GM19099 (cell line): ENCODE data around the gene SAMD4B.

Source experiments
- POLR2A ChIP-seq: IDR thresholded peaks from 3 replicates; pipeline ENCODE4 v1.6.1; 2011; ENCODE audit warnings: low read depth; ENCODE audit not compliant: insufficient read length; ENCODE audit errors: extremely low read depth

The SAMD4B gene

DNA sequence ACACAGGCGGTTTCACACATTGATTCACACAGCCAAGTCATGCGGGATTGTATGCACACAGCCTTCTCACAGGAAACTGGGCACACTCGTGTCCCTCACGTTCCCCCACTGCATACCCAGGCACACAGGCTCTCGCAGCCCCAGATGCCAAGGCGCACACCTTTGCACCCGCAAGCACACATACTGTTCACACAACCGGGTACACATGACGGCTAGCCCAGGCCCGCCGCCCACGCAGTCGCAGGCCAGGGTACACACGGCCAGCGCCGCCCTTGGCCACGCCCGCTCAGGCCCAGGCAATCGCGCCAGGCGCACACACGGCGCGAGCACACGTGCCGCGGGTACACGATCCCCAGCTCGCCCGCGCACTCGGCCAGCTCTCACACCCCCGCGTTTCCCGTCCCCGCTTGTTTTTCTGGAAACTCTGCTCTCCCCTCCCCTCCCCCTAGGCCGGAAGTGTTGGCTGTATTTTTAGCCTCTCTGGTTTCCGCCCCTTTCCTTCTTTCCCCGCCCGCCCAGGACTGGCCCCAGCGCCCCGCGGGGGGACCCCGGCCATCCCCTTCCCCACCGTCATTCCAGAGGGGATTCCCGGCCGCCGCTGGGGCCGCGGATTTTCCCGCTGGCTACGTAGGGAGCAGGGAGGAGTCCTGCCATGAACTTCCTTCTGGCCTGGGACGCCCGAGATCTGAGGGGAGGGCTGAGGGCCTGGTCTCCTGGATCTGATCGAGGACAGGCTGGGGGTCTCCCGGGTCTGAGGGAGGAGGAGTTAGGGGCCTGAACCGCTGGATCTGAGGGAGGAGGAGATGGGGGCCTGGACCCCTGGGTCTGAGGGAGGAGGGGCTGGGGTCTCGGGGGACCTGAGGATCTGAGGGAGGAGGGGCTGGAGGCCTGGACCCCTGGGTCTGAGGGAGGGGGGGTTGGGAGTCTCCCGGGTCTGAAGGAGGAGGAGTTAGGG is 60.4 kb downstream of the SAMD4B start:
- peak; percentile 36 for TF ChIP-seq POLR2A

DNA sequence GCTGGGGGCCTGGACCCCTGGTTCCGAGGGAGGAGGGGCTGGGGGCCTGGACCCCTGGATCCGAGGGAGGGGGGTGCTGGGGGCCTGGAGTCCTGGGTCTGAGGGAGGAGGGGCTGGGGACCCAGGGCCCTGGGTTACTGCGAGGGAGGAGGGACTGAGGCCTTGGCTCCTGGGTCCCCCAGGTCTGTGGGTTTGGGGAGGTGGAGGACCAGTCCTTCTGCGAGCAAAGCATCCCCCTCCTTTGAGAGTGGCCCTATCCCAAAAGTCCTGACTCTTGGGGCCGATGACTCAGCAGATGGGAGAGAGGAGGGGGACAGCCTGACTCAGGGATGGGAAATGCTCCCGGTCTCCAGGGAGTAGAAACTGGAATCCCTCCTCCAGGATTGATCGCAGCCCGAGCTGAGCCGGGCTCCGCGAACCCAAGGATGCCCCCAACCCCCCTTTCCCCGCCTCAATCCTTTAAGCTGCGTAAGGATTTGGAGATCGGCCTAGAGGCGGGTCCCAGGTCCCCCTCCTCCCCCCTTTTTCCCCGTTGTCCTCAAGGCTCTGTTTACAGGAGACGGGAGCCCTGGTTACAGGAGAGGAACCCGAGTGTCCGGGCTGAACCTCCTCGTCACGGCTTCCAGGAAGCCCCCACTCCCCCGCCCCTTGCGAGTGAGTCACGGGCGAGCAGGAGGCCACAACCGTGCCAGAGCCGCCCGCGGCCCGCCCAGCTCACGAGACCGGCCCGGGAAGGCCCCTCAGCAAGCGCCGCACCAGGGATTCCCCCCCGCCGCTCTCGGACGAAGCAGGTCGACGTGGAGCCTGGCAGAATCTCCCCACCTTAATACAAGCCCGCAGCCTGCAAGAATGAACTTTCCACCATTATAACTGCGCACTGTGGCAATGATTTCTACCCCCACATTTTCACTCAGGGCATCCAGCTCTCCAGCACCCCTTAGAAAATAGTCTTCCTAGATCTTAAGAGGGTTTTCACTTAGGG is 61.4 kb downstream of the SAMD4B start:
- peak; percentile 53 for TF ChIP-seq POLR2A

DNA sequence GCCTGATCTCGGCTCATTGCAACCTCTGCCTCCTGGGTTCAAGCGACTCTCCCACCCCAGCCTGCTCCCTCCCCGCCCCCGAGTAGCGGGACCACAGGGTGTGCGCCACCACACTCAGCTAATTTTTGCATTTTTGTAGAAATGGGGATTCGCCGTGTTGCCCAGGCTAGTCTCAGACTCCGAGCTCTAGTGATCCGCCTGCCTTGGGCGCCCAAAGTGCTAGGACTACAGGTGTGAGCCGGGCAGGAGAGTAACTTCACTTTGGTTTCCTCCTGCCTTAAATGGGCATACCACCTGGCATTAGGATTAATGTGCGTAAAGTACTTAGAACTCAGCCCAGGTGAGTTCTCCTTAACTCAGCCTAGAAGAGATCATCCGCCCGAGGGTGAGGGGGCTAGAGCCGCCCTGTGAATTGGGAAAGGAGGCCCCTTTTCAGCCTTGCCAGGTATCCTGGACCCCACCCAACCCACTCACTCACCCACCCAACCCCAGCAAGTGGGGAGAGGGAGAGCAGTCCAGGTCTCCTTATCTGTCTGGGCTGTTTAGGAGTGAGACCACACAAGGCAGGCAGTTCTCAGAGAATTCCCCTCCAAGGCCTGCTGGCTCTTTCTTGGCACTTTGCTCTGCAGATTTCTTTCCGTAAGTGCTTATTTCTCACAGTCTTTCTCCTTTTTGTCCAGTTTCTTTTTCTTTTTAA is 63.2 kb downstream of the SAMD4B start:
- TF ChIP-seq POLR2A, result peak; percentile 12

DNA sequence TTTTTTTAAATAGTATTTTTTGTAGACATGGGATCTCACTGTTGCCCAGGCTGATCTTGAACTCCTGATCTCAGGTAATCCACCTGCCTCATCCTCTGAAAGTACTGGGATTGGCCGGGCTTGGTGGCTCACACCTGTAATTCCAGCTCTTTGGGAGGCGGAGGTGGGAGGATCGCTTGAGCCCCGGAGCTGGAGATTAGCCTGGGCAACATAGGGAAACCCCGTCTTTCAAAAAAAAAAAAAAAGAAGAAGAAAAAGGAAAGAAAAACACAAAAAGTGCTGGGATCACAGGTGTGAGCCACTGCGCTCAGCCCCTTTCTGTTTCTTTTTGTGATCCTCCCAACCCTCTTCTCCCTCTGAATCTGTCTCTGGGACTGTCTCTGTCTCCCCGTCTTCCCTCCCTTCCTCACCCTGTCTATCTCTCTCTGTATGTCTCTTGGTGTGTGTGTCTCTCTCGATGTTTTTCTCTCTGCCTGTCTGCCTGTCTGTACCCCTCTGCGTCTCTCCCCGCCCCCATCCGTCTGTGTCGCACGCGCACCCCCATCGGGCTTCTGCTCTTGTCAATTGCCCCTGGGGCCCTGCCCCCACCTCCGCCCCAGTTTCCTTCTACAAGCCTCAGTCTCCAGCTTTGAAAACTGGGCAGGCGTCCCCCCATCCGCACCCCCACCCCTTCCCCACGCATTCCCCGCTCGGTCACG is 63.9 kb downstream of the SAMD4B start:
- TF ChIP-seq POLR2A, result no peak

DNA sequence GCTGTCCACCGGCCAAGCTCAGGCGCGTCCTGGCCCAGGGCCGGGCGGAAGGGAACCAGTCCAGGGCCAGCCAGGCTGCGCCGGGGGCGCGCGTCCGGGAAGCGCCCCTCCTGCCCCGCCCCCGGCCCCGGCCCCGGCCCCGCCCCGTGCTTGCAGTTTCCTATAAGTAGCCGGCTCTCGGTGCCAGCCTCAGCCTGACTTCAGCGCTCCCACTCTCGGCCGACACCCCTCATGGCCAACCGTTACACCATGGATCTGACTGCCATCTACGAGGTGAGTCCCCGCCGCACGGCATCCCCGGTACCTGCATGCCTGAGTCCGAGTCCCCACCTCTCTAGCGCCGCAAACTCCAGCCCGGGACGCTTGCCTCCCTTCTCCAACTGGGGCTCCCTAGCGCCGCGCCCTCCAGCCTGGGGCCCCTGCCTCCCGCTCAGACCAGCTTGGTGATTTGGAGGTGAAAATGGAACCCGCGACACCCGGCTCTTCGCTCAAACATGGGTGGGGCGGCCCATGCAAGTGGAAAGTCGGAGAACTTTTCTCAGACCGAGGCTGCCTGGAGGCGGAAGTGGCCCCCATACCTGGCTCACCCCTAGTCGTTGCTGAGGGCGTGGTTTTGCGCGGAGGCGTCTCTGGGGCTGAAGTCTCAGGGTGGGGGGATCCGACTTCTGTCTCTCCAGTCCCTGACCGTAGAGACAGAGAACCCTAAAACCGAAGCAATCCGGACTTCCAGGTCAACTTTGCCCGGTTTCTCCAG is 64.6 kb downstream of the SAMD4B start, which contains the start of gene ZFP36:
Gene ZFP36, plus strand, starts transcription at position 192 of the 754 bp plus-strand sequence. Its CDS starts 58 bp downstream, at position 250.
- peak; percentile 100 for TF ChIP-seq POLR2A

DNA sequence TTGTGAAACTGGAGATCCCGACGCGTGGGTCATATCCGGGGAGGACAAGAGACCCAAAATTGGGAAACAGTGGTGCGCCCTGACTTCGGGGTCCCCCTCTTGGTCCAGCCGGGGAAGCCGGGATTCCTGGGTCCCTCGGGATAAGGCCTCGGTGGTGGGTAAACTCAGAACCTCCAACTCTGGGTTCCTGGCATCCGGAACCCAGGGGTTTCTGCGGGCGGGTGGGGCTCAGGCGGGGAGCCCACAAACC is 65.1 kb downstream of the SAMD4B start:
- no peak for TF ChIP-seq POLR2A

DNA sequence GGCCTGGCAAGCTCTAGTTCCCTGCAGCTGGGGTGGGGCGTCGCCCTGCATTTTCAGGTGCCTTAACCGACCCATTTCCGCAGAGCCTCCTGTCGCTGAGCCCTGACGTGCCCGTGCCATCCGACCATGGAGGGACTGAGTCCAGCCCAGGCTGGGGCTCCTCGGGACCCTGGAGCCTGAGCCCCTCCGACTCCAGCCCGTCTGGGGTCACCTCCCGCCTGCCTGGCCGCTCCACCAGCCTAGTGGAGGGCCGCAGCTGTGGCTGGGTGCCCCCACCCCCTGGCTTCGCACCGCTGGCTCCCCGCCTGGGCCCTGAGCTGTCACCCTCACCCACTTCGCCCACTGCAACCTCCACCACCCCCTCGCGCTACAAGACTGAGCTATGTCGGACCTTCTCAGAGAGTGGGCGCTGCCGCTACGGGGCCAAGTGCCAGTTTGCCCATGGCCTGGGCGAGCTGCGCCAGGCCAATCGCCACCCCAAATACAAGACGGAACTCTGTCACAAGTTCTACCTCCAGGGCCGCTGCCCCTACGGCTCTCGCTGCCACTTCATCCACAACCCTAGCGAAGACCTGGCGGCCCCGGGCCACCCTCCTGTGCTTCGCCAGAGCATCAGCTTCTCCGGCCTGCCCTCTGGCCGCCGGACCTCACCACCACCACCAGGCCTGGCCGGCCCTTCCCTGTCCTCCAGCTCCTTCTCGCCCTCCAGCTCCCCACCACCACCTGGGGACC is 65.6 kb downstream of the SAMD4B start:
- peak; percentile 36 for TF ChIP-seq POLR2A

DNA sequence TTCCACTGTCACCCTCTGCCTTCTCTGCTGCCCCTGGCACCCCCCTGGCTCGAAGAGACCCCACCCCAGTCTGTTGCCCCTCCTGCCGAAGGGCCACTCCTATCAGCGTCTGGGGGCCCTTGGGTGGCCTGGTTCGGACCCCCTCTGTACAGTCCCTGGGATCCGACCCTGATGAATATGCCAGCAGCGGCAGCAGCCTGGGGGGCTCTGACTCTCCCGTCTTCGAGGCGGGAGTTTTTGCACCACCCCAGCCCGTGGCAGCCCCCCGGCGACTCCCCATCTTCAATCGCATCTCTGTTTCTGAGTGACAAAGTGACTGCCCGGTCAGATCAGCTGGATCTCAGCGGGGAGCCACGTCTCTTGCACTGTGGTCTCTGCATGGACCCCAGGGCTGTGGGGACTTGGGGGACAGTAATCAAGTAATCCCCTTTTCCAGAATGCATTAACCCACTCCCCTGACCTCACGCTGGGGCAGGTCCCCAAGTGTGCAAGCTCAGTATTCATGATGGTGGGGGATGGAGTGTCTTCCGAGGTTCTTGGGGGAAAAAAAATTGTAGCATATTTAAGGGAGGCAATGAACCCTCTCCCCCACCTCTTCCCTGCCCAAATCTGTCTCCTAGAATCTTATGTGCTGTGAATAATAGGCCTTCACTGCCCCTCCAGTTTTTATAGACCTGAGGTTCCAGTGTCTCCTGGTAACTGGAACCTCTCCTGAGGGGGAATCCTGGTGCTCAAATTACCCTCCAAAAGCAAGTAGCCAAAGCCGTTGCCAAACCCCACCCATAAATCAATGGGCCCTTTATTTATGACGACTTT is 66.4 kb downstream of the SAMD4B start:
- peak; percentile 19 for TF ChIP-seq POLR2A

DNA sequence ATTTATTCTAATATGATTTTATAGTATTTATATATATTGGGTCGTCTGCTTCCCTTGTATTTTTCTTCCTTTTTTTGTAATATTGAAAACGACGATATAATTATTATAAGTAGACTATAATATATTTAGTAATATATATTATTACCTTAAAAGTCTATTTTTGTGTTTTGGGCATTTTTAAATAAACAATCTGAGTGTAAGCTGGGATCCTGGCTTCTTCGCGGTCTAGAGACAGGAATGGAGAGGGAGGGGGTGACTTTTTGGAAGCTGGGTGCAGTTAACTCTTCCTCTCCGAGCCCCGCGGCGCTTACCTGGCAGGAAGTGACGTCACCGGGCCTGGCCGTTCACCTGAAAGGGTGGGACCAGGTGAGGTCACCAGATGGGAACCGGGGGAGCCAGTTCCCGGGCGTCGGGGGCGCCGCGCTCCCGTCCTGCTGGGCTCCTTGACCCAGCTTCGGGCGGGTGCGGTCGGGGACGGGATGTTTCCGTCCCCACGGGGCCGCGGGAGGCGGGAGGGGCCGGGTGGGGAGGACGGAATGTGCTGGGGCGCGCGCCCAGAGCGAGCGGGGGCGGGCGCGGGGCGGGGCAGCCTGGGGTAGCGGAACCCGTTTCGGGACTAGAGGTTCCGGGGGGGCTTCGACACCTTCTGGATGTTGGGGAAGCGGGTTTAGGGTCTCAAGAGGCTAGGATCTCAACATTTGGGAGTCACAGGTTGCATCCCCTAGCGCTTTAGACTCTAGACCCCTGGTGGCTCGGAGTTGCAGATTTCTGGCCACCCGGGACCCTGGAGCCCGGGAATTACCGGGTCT is 67.2 kb downstream of the SAMD4B start:
- TF ChIP-seq POLR2A, result peak; percentile 78

DNA sequence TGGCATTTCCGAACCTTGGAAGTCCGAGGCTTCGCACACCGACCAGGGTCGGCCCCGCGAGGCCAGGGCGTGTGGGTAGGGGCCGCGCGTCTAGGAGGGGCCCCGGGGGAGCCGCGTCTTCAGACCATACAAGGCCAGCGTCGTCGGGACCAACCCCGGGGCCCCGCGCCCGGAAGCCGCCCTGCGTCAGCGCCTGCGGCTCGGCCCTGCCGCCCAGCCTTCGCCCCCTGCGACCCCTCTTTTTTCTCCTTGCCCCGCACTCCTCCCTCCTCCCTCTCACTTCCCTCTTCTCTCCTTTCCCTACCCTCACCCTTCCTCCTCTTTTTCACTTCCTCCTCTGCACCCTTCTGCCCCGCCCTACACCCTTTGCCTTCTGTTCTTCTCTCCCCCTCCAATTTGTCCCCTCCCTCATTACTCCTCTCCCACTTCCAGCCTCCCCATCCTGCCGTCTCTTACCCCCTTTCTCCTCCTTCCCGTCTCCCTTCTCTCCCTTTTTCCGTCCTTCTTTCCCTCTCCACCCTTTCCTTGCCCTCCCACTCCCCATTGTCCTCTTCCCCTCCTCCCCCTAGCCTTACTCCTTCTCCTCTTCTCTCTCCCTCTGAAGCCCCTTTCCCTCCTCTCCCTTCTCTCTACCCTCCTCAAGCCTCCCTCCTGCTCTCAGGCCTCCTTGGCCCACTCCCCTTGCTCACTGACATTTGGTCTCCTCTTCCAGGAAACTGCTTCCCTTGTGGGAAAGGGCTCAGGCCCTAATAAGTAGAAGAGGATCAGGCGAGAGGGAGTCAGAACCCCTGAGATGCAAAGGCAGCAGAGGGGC is 68.0 kb downstream of the SAMD4B start:
- peak; percentile 51 for TF ChIP-seq POLR2A

DNA sequence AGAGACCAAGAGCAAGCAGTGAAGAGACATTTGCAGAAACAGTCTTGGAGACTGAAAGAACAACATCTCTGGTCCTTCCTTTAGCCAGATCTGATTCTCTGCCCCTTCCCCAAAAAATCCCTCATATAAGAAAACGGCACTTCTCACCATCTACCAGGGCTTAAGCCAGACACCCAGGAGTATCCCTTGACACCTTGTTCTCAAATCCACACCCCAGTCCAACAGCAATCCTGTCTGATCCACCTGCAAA is 68.5 kb downstream of the SAMD4B start:
- no peak for TF ChIP-seq POLR2A
